Astrocyte of the spinal cord (primary cell): ENCODE measurements around the gene TLE6.

Source experiments
- DNase-seq: peaks from one replicate; pipeline ENCODE4 v3.0.0; 2011; ENCODE audit warnings: low read depth, low spot score
- H3K4me3 ChIP-seq: 2 replicates; pipeline ENCODE4 v1.5.1; 2011; ENCODE audit warnings: low read depth, mild to moderate bottlenecking, low read length, moderate library complexity
- CTCF ChIP-seq: IDR thresholded peaks from 2 replicates; pipeline ENCODE4 v1.5.1; 2012; ENCODE audit warnings: low read depth, mild to moderate bottlenecking, low read length, inconsistent platforms
- in situ Hi-C: cut with HindIII; loops from 2 replicates; pipeline ENCODE4 v1.10.0; 2017; ENCODE audit warnings: low sequenced_read_pairs

Gene TLE6

GRCh38 chr19:2981898-2982297 is 4.5 kb downstream of the TLE6 start:
- TF ChIP-seq CTCF, result no peak
- in situ Hi-C loops, result no loop called here

GRCh38 chr19:2982561-2982960 is 5.2 kb downstream of the TLE6 start:
- no peak overlapping the region for H3K4me3 ChIP-seq
- TF ChIP-seq CTCF, result no peak
- DNase-seq, result peak; percentile 9
- in situ Hi-C loops, result no loop called here

More at GRCh38 chr19:2981898-2982297, 4.5 kb downstream of the TLE6 start:
- no peak overlapping the region for H3K4me3 ChIP-seq
- no peak for DNase-seq

GRCh38 chr19:2982983-2983350 is 5.6 kb downstream of the TLE6 start:
- no peak for TF ChIP-seq CTCF
- H3K4me3 ChIP-seq, result no peak overlapping the region
- DNase-seq, result peak; percentile 89
- in situ Hi-C loops, result no loop called here

GRCh38 chr19:2983351-2984214 is 6.2 kb downstream of the TLE6 start:
- peak overlapping the region; percentile 36 for H3K4me3 ChIP-seq
- DNase-seq, result peak; percentile 84
- in situ Hi-C loops, result no loop called here
- no peak for TF ChIP-seq CTCF

- in situ Hi-C loops, result no loop called here
- no peak for TF ChIP-seq CTCF
- H3K4me3 ChIP-seq, result peak overlapping the region; percentile 36
- no peak for DNase-seq
Observed at GRCh38 chr19:2984215-2984528, 6.8 kb downstream of the TLE6 start.

GRCh38 chr19:2986951-2987524 is 9.7 kb downstream of the TLE6 start:
- no peak overlapping the region for H3K4me3 ChIP-seq
- no peak for DNase-seq
- TF ChIP-seq CTCF, result no peak
- in situ Hi-C loops, result no loop called here
